Astrocyte (in vitro differentiated cells and primary cell): ENCODE results near the gene P3H4. TPM values are rescaled to one million over a fixed set of nuclear protein-coding genes. Genes with fewer than 3 reads are reported as not detected.

Experiments
- DNase-seq: peaks from one replicate; pipeline ENCODE4 v3.0.0-alpha.2; 2010; ENCODE audit warnings: low read depth
- FAIRE-seq: peaks from 2 replicates; lab custom pipeline; 2011; peaks lifted over from hg19 to GRCh38; lab: Jason Lieb, UNC
- H2AFZ ChIP-seq: 2 replicates; pipeline ENCODE4 v1.6.0; 2012; ENCODE audit warnings: low read depth, low read length, inconsistent platforms
- H3K27ac ChIP-seq: 2 replicates; pipeline ENCODE4 v1.5.1; 2011; ENCODE audit warnings: low read depth, low read length, inconsistent platforms
- H3K27me3 ChIP-seq: 2 replicates; pipeline ENCODE4 v1.6.0; 2011; ENCODE audit warnings: low read length, inconsistent platforms; ENCODE audit not compliant: insufficient read depth
- H3K36me3 ChIP-seq: 2 replicates; pipeline ENCODE4 v1.5.1; 2011; ENCODE audit warnings: low read length, inconsistent platforms; ENCODE audit not compliant: insufficient read depth
- H3K4me1 ChIP-seq: 2 replicates; pipeline ENCODE4 v1.5.1; 2011; ENCODE audit warnings: low read length, inconsistent platforms; ENCODE audit not compliant: insufficient read depth
- H3K4me2 ChIP-seq: 2 replicates; pipeline ENCODE4 v1.6.0; 2012; ENCODE audit warnings: low read length, inconsistent platforms
- H3K4me3 ChIP-seq: 2 replicates; pipeline ENCODE4 v1.5.1; 2011; ENCODE audit warnings: low read depth, mild to moderate bottlenecking, low read length, inconsistent platforms; ENCODE audit not compliant: insufficient read depth
- H3K79me2 ChIP-seq: 2 replicates; pipeline ENCODE4 v1.6.0; 2012; ENCODE audit warnings: mild to moderate bottlenecking, low read length, inconsistent platforms; ENCODE audit not compliant: insufficient read depth
- H3K9ac ChIP-seq: 2 replicates; pipeline ENCODE4 v1.6.0; 2012; ENCODE audit warnings: mild to moderate bottlenecking, low read length, inconsistent platforms
- H3K9me3 ChIP-seq: 2 replicates; pipeline ENCODE4 v1.5.1; 2012; ENCODE audit warnings: low read depth, mild to moderate bottlenecking, low read length, inconsistent platforms; ENCODE audit not compliant: insufficient read depth
- H4K20me1 ChIP-seq: 2 replicates; pipeline ENCODE4 v1.6.0; 2012; ENCODE audit warnings: low read length, inconsistent platforms; ENCODE audit not compliant: insufficient read depth
- H3K27ac Mint-ChIP-seq: one replicate; pipeline ENCODE4 v1.8.0; 2021; ENCODE audit warnings: mild to moderate bottlenecking, mixed read lengths; ENCODE audit not compliant: unreplicated experiment
- H3K27me3 Mint-ChIP-seq: one replicate; pipeline ENCODE4 v1.8.0; 2021; ENCODE audit warnings: low read depth, mixed read lengths; ENCODE audit not compliant: unreplicated experiment
- H3K36me3 Mint-ChIP-seq: one replicate; pipeline ENCODE4 v1.8.0; 2021; ENCODE audit warnings: low read depth, mixed read lengths; ENCODE audit not compliant: unreplicated experiment
- H3K4me1 Mint-ChIP-seq: one replicate; pipeline ENCODE4 v1.8.0; 2021; ENCODE audit warnings: low read depth, mixed read lengths; ENCODE audit not compliant: unreplicated experiment
- H3K4me3 Mint-ChIP-seq: one replicate; pipeline ENCODE4 v1.8.0; 2021; ENCODE audit warnings: mild to moderate bottlenecking, moderate library complexity, mixed read lengths; ENCODE audit not compliant: unreplicated experiment
- H3K9me3 Mint-ChIP-seq: one replicate; pipeline ENCODE4 v1.8.0; 2021; ENCODE audit warnings: mild to moderate bottlenecking, mixed read lengths; ENCODE audit not compliant: unreplicated experiment
- EZH2 ChIP-seq: IDR thresholded peaks from 2 replicates; pipeline ENCODE4 v1.6.1; 2012; ENCODE audit warnings: mild to moderate bottlenecking, low read length, inconsistent platforms; ENCODE audit not compliant: insufficient read depth
- total RNA-seq: library from RNA; stranded (reverse); gene quantifications from 2 replicates; pipeline ENCODE4 v1.2.1, GENCODE V29; 2021
- TF ChIP-seq, protein P1 (sequence below): IDR thresholded peaks from 2 replicates; pipeline ENCODE4 v1.5.1; 2011; ENCODE audit warnings: low read depth, mild to moderate bottlenecking, inconsistent platforms, low read length, moderate library complexity; ENCODE audit not compliant: insufficient read depth

Gene P3H4
- total RNA-seq, 1 donor from 2014 or later: 81.5 TPM

DNA sequence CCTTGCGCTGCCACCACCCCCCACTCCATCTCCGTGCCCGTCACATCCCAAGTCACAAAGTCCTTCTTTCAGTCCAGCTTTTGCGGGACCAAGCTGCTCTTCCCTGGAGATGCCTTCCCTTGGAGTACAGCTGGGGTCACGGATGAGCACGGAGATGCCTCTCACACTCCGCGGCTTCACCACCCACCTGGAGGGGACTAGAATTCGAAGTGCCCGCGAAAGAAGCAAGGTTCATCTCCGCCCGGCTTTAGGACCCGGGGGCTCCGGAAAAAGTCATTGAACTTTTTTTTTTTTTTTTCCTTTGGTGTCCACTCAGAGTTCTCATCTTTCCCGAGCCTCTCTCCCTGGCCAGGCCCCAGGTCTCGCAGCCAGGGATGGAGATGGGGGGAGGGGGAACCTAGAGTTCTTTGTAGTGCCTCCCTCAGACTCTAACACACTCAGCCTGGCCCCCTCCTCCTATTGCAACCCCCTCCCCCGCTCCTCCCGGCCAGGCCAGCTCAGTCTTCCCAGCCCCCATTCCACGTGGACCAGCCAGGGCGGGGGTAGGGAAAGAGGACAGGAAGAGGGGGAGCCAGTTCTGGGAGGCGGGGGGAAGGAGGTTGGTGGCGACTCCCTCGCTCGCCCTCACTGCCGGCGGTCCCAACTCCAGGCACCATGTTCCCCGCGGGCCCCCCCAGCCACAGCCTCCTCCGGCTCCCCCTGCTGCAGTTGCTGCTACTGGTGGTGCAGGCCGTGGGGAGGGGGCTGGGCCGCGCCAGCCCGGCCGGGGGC, 817 bp upstream of the P3H4 start, which contains the start of gene FKBP10:
Gene FKBP10, plus strand, starts transcription at position 624 of the 771 bp plus-strand sequence. Its CDS starts 31 bp downstream, at position 655.
- Histone ChIP-seq H3K36me3 (peaks cover 9% of the 10 kb centered on the region), H3K27ac (peak within 1 kb of the TSS; percentile 76), H3K4me1 (peaks cover 36% of the 10 kb centered on the region), H3K4me2 (peak within 1 kb of the TSS; percentile 96), H3K4me3 (peak within 1 kb of the TSS; percentile 93), H4K20me1 (peaks cover 68% of the 10 kb centered on the region), H3K27me3 (no peaks in the 10 kb centered on the region), H3K9ac (peak within 1 kb of the TSS; percentile 96), H2AFZ (peak within 1 kb of the TSS; percentile 97), H3K9me3 (no peaks in the 10 kb centered on the region), H3K79me2 (peaks cover 81% of the 10 kb centered on the region)
- FAIRE-seq: no peak
- Mint-ChIP-seq H3K4me3 (peak within 1 kb of the TSS; percentile 98), H3K27me3 (no peaks in the 10 kb centered on the region), H3K27ac (peak within 1 kb of the TSS; percentile 99), H3K9me3 (no peaks in the 10 kb centered on the region), H3K36me3 (peaks cover 16% of the 10 kb centered on the region), H3K4me1 (peaks cover 22% of the 10 kb centered on the region)
- peak; percentile 84 for DNase-seq
- no peak for TF ChIP-seq EZH2
- TF ChIP-seq, protein P1, sequence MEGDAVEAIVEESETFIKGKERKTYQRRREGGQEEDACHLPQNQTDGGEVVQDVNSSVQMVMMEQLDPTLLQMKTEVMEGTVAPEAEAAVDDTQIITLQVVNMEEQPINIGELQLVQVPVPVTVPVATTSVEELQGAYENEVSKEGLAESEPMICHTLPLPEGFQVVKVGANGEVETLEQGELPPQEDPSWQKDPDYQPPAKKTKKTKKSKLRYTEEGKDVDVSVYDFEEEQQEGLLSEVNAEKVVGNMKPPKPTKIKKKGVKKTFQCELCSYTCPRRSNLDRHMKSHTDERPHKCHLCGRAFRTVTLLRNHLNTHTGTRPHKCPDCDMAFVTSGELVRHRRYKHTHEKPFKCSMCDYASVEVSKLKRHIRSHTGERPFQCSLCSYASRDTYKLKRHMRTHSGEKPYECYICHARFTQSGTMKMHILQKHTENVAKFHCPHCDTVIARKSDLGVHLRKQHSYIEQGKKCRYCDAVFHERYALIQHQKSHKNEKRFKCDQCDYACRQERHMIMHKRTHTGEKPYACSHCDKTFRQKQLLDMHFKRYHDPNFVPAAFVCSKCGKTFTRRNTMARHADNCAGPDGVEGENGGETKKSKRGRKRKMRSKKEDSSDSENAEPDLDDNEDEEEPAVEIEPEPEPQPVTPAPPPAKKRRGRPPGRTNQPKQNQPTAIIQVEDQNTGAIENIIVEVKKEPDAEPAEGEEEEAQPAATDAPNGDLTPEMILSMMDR: no peak

DNA sequence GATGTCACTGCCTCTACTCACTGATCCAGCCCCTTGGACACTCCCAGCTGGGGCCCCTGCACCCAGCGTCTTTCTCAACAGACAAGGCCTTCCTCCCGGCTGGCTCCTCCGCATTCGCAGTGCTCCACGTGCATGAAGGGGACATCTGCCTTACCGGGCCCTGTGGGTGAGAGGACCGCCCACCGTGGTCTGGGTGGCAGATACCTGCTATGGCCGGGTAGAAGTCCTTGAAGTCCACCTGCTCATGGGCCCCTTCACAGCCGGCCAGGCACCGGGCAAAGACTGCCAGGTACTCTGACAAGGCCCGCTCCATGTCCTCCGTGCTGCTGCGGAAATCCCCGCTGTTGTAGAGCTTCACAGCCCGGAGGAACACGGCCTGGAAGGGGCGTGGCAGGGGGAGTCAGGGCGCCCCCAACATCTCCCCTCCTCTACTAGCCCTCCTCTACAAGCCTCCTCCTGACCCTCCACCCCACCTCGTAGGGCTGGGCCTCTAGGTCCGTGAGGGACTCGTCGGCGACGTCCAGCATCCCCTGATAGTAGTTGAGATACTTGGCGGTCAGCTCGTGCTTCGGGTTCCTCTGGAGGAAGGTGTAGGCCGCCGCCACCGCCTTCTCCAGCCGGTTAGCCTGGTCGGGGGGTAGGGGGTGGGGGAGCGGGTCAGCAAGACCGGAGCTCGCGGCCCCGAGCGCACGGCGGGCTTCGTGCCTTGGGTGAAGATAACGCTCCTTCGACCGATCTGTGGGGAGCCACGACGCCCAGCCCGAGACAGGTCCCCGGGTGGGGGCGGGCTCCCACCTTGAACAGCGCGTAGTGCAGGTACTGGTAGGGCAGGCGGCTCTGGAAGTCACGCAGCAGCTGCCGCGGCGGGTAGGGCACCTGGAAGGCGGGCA, 845 bp downstream of the P3H4 start:
- H3K9me3 ChIP-seq: no peaks in the 10 kb centered on the region
- peak overlapping the region; percentile 93 for H3K4me3 ChIP-seq
- Mint-ChIP-seq H3K27ac (no peak overlapping the region), H3K4me3 (peak overlapping the region; percentile 92), H3K36me3 (peaks cover 15% of the 10 kb centered on the region), H3K4me1 (peaks cover 16% of the 10 kb centered on the region), H3K9me3 (no peaks in the 10 kb centered on the region), H3K27me3 (no peaks in the 10 kb centered on the region)
- H3K27me3 ChIP-seq: no peaks in the 10 kb centered on the region
- H4K20me1 ChIP-seq: peaks cover 64% of the 10 kb centered on the region
- H3K79me2 ChIP-seq: peaks cover 64% of the 10 kb centered on the region
- no peak for DNase-seq
- peaks cover 10% of the 10 kb centered on the region for H3K36me3 ChIP-seq
- H3K4me1 ChIP-seq: peaks cover 32% of the 10 kb centered on the region
- TF ChIP-seq EZH2: no peak
- TF ChIP-seq, protein P1: no peak
- no peak for FAIRE-seq
- H2AFZ ChIP-seq: peak overlapping the region; percentile 97
- H3K27ac ChIP-seq: no peak overlapping the region
- H3K4me2 ChIP-seq: peak overlapping the region; percentile 96
- peak overlapping the region; percentile 96 for H3K9ac ChIP-seq
